Measurements from ENCODE around the gene RANBP9.

Gene RANBP9

DNA sequence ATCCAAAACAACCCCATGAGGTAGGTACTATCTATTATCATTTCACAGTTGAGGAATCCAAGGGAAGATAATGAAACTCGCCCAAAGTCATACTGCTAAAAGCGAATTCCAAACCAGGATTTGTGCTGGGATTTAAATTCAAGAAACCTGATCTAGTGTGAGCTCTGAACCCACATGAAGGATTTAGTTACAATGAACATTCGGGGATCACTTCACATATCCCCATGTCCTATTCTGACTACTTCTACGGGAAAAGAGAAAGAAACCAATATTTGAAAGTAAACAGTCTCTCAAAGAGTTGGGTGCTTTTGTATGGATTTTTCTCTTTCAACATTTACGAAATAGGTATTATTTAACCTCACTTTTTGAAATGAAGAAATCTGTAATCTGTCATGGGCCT is 12.9 kb downstream of the RANBP9 start:
- TF ChIP-seq POLR2A (IDR thresholded peaks at IDR 0.05; ENCODE audit: low read depth, low read length), result no peak
- peak; percentile 38 for FAIRE-seq
- no peak for DNase-seq (ENCODE audit: insufficient read length, low spot score)

DNA sequence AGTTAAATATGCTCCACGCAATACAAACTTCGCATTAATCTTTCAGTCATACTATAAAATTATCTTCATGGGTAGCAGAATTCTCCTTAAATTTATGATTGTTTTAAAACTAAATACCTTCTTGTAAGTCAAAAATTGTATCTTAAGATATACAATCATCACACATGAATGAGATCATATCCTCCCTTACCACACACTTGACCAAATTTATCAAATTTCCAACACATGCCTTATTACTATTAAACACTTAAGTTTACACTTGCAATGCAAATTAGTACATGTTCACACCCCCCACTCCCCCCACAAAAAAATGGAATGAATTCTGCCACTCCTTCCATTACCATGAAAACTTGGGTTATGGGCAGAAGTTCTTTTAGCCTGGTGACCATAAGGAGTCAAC is 13.8 kb downstream of the RANBP9 start:
- DNase-seq (ENCODE audit: insufficient read length, low spot score), result no peak
- no peak for FAIRE-seq
- TF ChIP-seq POLR2A (IDR thresholded peaks at IDR 0.05; ENCODE audit: low read depth, low read length), result no peak

DNA sequence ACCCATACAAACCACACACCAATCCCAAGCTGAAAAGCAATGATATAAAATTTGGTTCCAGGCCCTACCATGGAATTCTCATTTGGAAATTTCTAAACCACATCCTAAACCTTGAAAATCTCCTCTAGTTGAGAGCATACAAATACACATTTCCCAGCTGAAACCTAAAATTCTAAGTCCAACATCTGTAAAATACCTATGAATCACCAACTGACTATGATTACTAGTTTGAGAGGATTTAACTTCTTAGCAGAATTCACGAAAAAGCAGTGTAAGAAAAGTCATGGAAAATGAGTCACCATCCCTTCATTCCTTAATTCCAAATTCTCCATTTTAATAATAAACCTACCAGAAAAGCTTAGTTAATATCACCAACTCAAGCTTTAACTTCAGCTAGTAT is 15.4 kb downstream of the RANBP9 start:
- DNase-seq (ENCODE audit: insufficient read length, low spot score) (no peak), FAIRE-seq (peak; percentile 99)
- TF ChIP-seq POLR2A (IDR thresholded peaks at IDR 0.05; ENCODE audit: low read depth, low read length), result no peak

DNA sequence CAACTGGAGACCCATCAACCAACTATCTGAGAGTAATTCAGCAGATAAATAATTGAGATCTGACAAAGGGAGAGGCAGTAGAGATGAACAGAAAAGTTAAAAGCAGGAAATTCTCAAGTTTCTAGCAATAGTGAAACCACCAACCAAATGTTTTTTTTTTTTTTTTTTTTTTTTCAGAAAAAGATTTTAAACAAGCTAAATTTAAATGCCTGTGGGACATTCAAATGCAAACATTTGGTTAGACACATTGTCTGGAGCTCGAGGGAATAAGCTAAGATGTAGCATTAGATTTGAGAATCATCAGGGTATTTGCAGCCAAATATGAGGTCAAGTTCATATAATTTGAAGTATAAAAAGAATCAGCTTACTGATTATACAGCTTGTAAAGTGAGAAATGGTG is 16.4 kb downstream of the RANBP9 start:
- DNase-seq (ENCODE audit: insufficient read length, low spot score) (no peak), FAIRE-seq (peak; percentile 60)
- no peak for TF ChIP-seq POLR2A (IDR thresholded peaks at IDR 0.05; ENCODE audit: low read depth, low read length)

DNA sequence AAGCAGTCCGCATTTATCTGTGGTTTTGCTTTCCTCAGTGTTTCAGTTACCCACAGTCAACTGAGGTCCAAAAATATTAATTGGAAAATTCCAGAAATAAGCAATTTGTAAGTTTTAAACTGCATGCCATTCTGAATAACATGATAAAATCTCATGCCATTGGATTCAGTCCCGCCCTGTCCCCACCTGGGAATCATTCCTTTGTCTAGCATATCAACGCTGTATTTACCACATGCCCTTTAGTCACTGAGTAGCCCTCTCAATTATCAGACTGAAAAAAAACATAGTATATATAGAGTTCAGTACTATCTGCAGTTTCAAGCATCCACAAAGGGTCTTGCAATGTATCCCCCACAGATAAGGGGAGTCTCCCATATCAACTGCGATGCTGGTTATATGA is 17.1 kb downstream of the RANBP9 start:
- FAIRE-seq, result no peak

DNA sequence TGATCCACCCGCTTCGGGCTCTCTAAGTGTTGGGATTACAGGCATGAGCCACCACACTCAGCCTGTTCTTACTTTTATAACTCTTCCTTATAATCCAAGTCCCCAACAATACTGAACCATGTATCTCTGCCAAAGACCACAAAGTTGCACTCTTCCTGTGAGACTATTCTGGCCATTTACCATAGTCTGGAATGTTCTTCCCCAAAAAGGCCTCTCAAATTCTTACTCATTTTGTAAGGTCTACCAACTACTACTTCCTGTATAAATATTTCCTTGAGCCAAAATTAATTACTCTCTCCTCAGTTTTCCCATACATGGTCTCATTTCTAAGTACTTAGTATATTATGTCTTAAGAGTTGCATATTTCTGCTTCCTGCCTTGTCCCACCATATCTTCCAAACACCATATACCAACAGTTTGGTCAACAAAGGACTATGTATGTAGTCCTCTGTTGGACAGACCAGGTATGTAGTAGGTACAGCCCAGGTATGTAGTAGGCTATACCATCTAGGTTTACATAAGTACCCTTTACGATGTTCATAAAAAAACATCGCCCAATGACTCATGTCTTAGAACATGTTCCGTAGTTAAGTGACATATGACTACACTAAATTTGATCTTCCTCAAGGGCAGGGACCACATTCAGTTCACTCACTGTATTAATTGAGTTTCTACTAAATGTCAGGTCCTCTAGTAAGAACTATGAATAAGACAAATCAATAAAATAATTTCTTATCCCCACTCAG is 22.0 kb downstream of the RANBP9 start:
- no peak for TF ChIP-seq POLR2A (IDR thresholded peaks at IDR 0.05; ENCODE audit: low read depth, low read length)

More for the DNA sequence above, 17.1 kb downstream of the RANBP9 start:
- no peak for TF ChIP-seq POLR2A (IDR thresholded peaks at IDR 0.05; ENCODE audit: low read depth, low read length)
- DNase-seq (ENCODE audit: insufficient read length, low spot score), result no peak

DNA sequence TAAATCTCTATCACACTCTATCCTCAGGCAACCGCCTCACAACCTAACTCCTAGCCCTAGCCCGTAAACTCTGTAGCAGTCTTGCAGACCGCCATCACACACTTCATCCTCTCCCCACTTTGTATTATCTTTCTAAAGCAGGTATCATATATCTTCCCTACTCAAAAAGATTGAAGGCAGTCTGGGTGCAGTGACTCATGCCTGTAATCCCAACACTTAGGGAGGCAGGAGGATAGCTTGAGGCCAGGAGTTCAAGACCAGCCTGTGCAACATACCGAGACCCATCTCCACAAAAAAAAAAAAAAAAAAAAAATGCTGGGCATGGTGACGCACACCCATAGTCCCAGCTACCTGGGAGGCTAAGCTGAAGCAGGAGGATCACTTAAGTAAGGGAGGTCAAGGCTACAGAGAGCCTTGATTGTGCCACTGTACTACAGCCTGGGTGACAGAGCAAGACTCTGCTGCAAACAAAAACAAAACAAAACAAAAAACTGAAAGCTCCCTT is 22.9 kb downstream of the RANBP9 start:
- DNase-seq (ENCODE audit: insufficient read length, low spot score), result no peak
- no peak for FAIRE-seq
- TF ChIP-seq POLR2A (IDR thresholded peaks at IDR 0.05; ENCODE audit: low read depth, low read length), result no peak

More for the DNA sequence above, 22.0 kb downstream of the RANBP9 start:
- FAIRE-seq (no peak), DNase-seq (ENCODE audit: insufficient read length, low spot score) (no peak)

DNA sequence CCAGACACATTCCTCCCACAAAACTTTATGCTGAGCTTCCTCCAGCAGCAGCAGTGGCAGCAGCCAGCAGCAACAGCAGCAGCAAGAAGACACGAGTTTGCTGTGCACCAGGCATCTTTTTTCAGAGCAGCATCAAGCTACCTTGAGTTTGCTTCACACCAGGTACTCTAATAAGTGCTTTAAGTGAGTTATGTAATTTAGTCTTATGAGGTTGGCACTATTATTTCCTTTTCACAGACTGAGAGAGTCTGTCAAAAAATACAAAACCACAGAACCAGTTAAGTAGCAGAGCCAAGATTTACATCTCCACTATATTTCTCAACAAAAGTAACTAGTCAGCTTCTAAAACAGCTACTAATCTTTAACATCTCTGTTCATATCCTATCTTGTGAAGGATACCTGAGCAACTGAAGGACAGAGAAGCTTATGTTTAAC is 23.7 kb downstream of the RANBP9 start:
- DNase-seq (ENCODE audit: insufficient read length, low spot score) (no peak), FAIRE-seq (no peak)
- no peak for TF ChIP-seq POLR2A (IDR thresholded peaks at IDR 0.05; ENCODE audit: low read depth, low read length)

DNA sequence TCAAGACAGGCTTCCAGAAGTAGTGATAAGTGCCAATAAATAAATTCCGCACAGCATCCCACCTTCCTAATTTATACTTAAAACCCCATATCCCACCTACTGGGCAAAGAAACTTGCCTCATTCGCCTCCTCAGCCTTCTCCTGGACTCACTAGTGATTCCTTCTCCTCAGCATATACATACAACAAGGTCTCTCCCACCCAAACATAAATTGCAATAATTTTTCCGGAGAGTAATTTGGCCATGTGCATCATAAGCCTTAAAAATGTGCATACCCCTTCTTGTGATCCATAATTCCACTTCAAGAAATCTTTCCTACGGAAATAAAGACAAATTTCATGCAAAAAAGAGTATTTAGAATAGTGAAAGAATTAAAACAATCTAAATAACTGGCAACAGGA is 26.8 kb downstream of the RANBP9 start:
- FAIRE-seq, result no peak
- DNase-seq (ENCODE audit: insufficient read length, low spot score), result no peak
- TF ChIP-seq POLR2A (IDR thresholded peaks at IDR 0.05; ENCODE audit: low read depth, low read length), result no peak

DNA sequence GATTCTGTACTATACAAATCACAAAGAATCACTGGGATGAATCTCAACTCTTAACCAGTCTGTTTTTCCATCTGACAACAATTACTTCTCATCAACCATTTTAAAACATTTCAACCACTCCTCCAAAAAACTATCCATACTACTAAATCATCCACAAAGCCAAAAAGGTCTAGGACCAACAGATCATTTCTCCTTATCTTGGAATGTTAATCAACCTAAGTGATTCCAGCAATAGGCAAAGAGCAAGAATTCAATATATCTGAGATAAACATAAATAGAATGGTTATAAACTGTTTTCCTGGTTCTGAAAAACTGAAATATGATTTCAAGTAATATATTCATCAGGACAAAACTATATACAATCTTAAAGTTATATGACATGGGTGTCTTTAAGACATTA is 28.6 kb downstream of the RANBP9 start:
- DNase-seq (ENCODE audit: insufficient read length, low spot score) (no peak), FAIRE-seq (peak; percentile 83)
- no peak for TF ChIP-seq POLR2A (IDR thresholded peaks at IDR 0.05; ENCODE audit: low read depth, low read length)

DNA sequence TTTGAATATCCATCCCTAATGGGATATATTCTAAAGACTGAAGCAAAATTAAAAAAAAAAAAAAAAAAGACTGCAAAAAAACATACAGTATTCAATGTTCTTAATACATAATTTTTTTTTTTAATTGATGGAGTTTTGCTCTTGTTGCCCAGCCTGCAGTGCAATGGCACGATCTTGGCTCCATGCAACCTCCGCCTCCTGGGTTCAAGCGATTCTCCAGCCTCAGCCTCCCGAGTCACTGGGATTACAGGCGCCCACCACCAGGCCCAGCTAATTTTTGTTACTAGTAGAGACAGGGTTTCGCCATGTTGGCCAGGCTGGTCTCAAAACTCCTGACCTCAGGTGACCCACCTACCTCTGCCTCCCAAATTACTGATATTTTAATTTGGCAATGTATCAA is 29.3 kb downstream of the RANBP9 start:
- FAIRE-seq, result no peak

DNA sequence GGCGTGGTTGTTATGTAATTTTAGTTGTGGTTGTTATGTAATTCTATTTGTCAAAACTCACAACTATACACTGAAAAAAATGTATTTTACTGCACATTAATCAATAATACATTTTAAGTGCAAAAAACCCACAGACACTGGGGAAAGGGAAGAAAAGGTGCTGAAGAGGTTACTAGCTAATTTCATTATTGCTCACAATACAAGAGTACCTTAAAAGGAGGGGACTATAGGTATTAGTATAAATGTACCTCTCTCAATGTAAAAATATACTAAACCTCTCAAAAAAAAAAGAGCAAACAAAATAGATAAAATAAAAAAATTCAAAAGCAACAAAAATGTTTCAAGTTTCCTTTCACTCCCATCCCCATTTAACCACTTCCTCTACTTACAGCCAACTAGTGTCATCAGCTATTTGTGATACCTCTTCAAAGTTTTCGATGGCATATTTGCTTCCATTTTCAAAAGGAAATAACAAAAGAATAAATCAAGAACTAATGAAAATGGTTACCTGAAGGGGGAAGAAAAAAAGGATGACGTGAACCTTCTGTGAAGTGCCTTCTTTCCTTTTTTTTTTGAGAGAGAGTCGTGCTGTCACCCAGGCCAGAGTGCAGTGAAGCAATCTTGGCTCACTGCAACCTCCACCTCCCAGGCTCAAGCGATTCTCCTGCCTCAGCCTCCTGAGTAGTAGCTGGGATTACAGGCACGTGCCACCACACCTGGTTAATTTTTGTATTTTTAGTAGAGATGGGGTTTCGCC is 30.2 kb downstream of the RANBP9 start:
- no peak for TF ChIP-seq POLR2A (IDR thresholded peaks at IDR 0.05; ENCODE audit: low read depth, low read length)
- FAIRE-seq (no peak), DNase-seq (ENCODE audit: insufficient read length, low spot score) (no peak)

More for the DNA sequence above, 29.3 kb downstream of the RANBP9 start:
- no peak for TF ChIP-seq POLR2A (IDR thresholded peaks at IDR 0.05; ENCODE audit: low read depth, low read length)
- no peak for DNase-seq (ENCODE audit: insufficient read length, low spot score)

DNA sequence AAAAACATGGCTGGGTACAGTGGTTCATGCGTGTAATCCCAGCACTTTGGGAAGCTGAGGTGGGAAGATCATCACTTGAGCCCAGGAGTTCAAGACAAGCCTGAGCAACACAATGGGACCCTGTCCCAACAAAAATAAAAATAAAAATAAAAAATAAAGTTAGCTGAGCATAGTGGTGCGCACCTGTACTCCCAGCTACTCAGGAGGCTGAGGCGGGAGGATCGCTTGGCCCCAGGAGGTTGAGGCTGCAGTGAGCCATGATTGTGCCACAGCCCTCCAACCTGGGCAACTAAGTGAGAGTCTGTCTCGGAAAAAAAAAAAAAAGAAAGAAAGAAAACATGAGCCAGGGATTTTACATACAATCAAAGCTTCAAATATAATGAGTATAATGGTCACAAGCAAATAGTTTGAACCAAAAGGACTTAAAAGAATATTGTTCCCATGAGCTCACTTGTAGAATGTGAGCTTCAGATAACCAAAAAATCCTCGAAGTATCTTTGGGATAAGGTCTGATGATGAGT is 31.1 kb downstream of the RANBP9 start:
- DNase-seq (ENCODE audit: insufficient read length, low spot score), result no peak
- no peak for FAIRE-seq
- TF ChIP-seq POLR2A (IDR thresholded peaks at IDR 0.05; ENCODE audit: low read depth, low read length), result no peak

DNA sequence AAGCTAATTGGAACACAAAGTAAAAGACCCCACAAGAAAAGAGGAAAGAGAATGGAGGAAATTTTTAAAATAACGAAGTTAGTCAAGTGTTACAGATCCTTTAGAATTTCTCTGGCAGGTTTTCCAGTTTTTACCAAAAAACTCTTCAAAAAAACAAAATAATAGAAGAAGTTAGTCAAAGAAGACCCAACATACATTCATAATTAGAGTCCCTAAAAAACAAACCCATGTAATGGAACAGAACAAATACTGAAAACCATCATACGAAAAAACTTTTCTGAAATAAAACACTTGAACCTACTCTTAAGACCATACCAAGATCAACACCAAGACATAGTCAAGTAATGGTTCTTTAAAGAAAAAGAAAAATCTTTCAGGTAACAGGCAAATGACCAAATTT is 31.6 kb downstream of the RANBP9 start:
- TF ChIP-seq POLR2A (IDR thresholded peaks at IDR 0.05; ENCODE audit: low read depth, low read length), result no peak
- DNase-seq (ENCODE audit: insufficient read length, low spot score) (no peak), FAIRE-seq (peak; percentile 45)
